ENCODE measurements around the gene ENKUR.

Gene ENKUR

DNA sequence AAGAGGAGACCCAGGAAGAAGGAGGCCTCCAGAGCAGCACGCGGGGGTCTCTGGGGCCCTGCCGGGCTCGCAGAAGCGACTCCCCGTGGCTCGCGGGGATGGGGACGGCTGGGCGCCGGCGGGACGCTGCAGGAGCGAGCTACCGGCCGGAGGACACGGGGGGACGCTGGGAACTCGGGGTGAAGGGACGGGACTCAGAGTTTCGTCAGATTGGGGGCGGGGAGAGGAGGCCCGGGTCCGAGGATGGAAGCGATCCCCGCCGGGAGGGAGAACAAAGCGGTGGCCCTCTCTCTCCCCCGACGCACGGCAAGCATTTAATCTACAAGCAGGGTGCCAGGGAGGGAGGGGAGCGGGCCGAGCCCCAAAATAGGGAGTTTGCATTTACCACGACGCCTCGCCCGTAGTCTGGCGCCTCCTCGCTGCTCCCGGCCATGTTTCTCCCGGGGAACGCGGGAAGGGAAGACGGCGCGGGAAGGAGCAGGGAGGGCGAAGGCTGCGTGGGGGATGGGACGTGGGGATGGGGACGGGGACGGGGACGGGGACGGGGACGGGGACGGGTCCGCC is 63.7 kb downstream of the ENKUR start, which contains the start of gene PRTFDC1:
PRTFDC1 (minus strand) TSS at position 464 of the 564 bp plus-strand sequence; CDS start at position 433, 31 bp downstream.
- no peaks in the 10 kb centered on the region for H3K36me3 ChIP-seq (ENCODE audit: control insufficient read depth, insufficient read depth, low read length)
- peak within 1 kb of the TSS; percentile 81 for H3K9ac ChIP-seq (ENCODE audit: low read length)
- H3K4me1 ChIP-seq (ENCODE audit: control insufficient read depth, insufficient read depth, low read length), result peaks cover 22% of the 10 kb centered on the region
- no peaks in the 10 kb centered on the region for H3K9me3 ChIP-seq (ENCODE audit: control insufficient read depth, low read length)
- H3K27me3 ChIP-seq (ENCODE audit: control insufficient read depth, insufficient read depth, low read length), result no peaks in the 10 kb centered on the region
- H3K4me3 ChIP-seq (ENCODE audit: low read length), result peak within 1 kb of the TSS; percentile 44

DNA sequence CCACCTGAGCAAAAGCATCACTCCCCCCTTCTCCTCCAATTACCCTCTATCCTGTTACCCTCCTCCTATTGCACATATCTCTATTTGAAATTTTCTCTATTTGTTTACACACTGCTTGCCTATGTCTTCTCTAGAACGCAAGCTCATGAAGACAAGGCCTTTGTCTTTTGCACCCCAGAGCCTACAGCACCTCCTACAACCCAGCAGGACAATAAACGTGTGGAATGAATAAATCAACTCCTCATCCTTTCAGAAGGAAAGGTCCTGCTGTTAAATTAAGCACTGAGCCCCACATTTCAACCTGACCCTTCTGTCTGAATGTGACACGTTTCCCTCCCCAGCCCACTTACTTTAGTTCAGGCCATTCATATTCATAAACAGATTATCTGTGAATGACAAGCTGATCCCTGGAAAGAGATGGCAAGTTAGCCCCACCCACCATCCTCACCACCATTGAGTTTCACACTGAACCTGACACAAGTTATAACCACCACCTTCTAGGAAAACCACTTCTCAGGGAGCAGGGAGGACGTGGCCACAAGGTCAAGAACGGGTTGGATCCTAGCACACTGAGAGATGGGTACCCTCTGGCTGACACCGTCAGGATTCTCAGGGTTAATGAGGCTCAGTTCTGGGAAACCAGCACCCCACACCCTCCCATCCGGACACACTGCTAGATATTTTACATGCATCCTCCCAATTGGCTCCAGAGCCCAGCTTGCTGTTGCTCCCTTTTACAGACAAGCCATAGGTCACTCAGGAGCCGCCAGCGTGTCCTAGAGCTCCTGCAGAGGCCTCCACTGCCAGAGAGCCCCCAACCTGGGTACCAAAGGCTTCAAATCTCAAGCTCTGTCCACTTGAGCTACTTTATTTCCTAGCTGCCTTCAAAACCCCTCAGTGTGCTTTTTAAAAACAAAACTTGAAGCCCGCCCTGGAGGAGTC is 64.5 kb downstream of the ENKUR start:
- peaks cover 22% of the 10 kb centered on the region for H3K4me1 ChIP-seq (ENCODE audit: control insufficient read depth, insufficient read depth, low read length)
- H3K9ac ChIP-seq (ENCODE audit: low read length), result peak overlapping the region; percentile 81

DNA sequence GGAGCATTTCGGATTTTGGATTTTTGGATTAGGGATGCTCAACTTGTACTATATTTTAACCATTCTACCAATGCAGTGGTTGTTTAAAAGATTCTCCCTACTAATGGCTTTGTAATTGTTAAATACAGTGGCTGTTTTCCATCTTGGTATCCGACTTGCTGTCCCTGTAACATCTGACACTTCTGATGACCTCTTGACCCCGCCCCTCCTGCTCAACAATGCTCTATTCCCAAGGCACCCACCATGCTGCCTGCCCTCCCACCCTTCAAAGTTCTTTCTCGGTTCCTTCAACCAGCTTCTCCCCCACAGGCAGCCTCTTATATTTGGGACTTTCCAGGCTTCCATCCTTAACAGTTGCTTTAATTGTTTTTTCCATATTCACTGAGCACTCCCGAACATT is 65.5 kb downstream of the ENKUR start:
- H3K27me3 ChIP-seq (ENCODE audit: control insufficient read depth, insufficient read depth, low read length), result no peaks in the 10 kb centered on the region
- no peaks in the 10 kb centered on the region for H3K9me3 ChIP-seq (ENCODE audit: control insufficient read depth, low read length)
- no peak overlapping the region for H3K4me3 ChIP-seq (ENCODE audit: low read length)
- H3K4me1 ChIP-seq (ENCODE audit: control insufficient read depth, insufficient read depth, low read length), result peaks cover 22% of the 10 kb centered on the region
- no peaks in the 10 kb centered on the region for H3K36me3 ChIP-seq (ENCODE audit: control insufficient read depth, insufficient read depth, low read length)
- H3K9ac ChIP-seq (ENCODE audit: low read length), result no peak overlapping the region

More for the DNA sequence above, 64.5 kb downstream of the ENKUR start:
- H3K9me3 ChIP-seq (ENCODE audit: control insufficient read depth, low read length), result no peaks in the 10 kb centered on the region
- no peaks in the 10 kb centered on the region for H3K36me3 ChIP-seq (ENCODE audit: control insufficient read depth, insufficient read depth, low read length)
- no peaks in the 10 kb centered on the region for H3K27me3 ChIP-seq (ENCODE audit: control insufficient read depth, insufficient read depth, low read length)
- peak overlapping the region; percentile 44 for H3K4me3 ChIP-seq (ENCODE audit: low read length)

DNA sequence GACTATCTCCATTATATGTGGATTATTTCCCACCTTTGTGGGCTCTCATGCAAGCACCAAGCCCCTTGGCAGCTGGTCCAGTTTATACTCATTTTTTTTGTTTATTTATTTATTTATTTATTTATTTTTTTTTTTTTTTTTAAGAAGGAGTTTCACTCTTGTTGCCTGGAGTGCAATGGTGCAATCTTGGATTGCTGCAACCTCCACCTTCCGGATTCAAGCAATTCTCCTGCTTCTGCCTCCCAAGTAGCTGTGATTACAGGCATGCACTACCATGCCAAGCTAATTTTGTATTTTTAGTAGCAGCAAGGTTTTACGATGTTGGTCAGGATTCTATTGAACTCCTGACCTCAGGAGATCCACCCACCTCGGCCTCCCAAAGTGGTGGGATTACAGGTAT is 66.3 kb downstream of the ENKUR start:
- Histone ChIP-seq H3K4me3 (ENCODE audit: low read length) (no peak overlapping the region), H3K27me3 (ENCODE audit: control insufficient read depth, insufficient read depth, low read length) (no peaks in the 10 kb centered on the region), H3K36me3 (ENCODE audit: control insufficient read depth, insufficient read depth, low read length) (no peaks in the 10 kb centered on the region), H3K9me3 (ENCODE audit: control insufficient read depth, low read length) (no peaks in the 10 kb centered on the region), H3K4me1 (ENCODE audit: control insufficient read depth, insufficient read depth, low read length) (peaks cover 31% of the 10 kb centered on the region), H3K9ac (ENCODE audit: low read length) (no peak overlapping the region)

DNA sequence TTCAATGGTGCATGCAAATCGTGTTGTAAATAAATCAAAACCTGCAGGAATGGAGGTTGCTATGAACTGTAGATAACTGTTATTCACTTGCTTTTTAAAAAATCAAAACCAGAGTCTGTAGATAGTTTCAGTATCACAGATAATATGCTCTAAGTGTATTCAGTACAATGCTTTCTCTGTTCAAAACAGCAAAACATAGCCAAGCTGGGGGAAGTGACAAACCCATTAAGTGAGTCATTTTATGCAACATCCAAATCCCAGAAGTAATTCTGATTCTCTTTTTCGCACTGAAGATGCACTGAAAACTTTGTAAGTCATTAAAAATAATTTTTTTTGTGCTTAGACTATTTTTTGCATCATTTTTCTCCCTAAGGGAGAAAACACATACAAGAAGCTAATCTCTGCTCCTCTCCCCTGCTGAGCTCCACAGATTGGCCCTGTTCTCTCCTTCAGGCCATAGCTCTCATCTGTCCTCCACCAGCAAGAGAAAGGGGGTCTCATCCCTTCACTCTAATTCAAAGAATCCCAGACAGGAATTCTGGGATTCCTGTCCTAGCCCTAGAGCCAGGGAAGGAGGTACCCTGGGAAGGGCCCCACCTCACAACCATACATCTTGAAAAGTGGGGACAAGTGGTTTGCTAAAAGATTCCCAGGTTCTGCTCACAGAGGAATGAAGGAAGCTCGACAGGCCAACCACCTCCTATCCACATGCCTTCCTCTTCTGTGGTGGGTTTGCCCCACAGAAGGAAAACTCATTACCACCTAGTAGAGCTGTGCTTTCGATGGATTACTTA is 68.5 kb downstream of the ENKUR start:
- Histone ChIP-seq H3K36me3 (ENCODE audit: control insufficient read depth, insufficient read depth, low read length) (no peaks in the 10 kb centered on the region), H3K9ac (ENCODE audit: low read length) (no peak overlapping the region)

DNA sequence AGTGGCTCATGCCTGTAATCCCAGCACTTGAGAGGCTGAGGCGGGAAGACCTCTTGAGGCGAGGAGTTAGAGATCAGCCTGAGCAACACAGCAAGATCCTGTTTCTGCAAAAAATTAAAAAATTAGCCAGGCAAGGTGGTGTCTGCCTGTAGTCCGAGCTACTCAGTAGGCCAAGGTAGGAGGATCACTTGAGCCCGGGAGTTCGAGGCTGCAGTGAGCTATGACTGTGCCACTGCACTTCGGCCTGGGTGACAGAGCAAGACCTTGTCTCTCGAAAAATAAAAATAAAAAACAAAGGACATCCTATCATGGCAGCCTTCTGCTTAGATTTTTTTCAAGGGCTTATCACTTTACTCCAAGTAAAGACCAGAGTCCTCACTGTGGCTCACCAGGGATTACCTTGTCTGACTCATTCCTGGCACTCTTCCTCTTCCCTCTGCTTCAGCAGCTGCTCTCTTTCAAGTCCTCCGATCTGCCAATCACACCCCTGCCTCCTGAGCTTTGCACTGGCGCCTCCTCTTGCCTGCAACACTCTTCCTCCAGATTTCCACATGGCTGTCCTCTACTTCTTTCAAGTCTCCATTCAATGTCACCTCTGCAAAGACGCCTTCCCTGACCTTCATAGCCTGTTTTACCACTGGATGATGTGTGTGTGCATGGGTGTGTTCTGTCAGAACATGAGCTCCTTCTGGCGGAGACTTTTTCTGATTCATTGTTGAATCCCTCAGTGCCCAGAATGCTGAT is 71.3 kb downstream of the ENKUR start:
- Histone ChIP-seq H3K9ac (ENCODE audit: low read length) (no peak overlapping the region), H3K27me3 (ENCODE audit: control insufficient read depth, insufficient read depth, low read length) (no peaks in the 10 kb centered on the region), H3K4me1 (ENCODE audit: control insufficient read depth, insufficient read depth, low read length) (peaks cover 14% of the 10 kb centered on the region), H3K4me3 (ENCODE audit: low read length) (no peak overlapping the region), H3K36me3 (ENCODE audit: control insufficient read depth, insufficient read depth, low read length) (no peaks in the 10 kb centered on the region), H3K9me3 (ENCODE audit: control insufficient read depth, low read length) (no peaks in the 10 kb centered on the region)

More for the DNA sequence above, 68.5 kb downstream of the ENKUR start:
- peaks cover 26% of the 10 kb centered on the region for H3K4me1 ChIP-seq (ENCODE audit: control insufficient read depth, insufficient read depth, low read length)
- H3K27me3 ChIP-seq (ENCODE audit: control insufficient read depth, insufficient read depth, low read length), result no peaks in the 10 kb centered on the region
- no peak overlapping the region for H3K4me3 ChIP-seq (ENCODE audit: low read length)
- H3K9me3 ChIP-seq (ENCODE audit: control insufficient read depth, low read length), result no peaks in the 10 kb centered on the region

DNA sequence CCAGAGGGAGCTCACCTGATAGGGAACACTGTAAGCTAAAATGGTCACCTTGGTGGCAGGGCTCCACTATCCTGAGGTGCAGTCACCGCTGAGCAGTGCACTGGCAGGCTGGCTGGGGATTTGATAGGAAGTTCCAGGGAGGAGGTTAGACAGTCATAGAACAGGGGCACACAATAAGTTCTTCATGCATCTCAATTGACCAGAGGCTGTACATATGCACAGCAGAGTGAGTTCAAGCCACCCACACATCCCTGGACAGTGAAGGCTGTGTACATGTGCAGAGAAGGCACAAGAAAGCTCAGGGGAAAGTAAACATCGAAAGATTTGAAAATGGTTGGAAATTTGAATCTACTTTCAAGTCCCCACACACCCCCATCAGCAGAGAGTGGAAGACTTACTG is 77.4 kb downstream of the ENKUR start:
- Histone ChIP-seq H3K9me3 (ENCODE audit: control insufficient read depth, low read length) (no peaks in the 10 kb centered on the region), H3K36me3 (ENCODE audit: control insufficient read depth, insufficient read depth, low read length) (no peaks in the 10 kb centered on the region), H3K4me1 (ENCODE audit: control insufficient read depth, insufficient read depth, low read length) (no peaks in the 10 kb centered on the region), H3K9ac (ENCODE audit: low read length) (no peak overlapping the region), H3K4me3 (ENCODE audit: low read length) (no peak overlapping the region), H3K27me3 (ENCODE audit: control insufficient read depth, insufficient read depth, low read length) (no peaks in the 10 kb centered on the region)

DNA sequence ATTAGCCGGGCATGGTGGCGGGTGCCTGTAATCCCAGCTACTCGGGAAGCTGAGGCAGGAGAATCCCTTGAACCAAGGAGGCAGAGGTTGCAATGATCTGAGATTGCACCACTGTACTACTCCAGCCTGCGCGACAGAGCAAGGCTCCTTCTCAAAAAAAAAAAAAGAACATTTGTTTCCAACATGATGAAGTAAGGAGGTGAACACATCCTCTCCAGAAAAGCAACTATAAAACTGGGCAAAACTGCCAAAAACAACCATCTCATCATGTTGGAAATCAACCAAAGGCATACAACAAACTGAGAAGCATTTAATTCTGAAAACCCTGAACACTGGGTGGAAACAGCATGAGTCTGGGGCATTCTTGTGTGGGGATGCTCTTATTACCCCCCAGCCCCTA is 77.9 kb downstream of the ENKUR start:
- Histone ChIP-seq H3K27me3 (ENCODE audit: control insufficient read depth, insufficient read depth, low read length) (no peaks in the 10 kb centered on the region), H3K36me3 (ENCODE audit: control insufficient read depth, insufficient read depth, low read length) (no peaks in the 10 kb centered on the region), H3K9me3 (ENCODE audit: control insufficient read depth, low read length) (no peaks in the 10 kb centered on the region), H3K4me1 (ENCODE audit: control insufficient read depth, insufficient read depth, low read length) (no peaks in the 10 kb centered on the region), H3K4me3 (ENCODE audit: low read length) (no peak overlapping the region), H3K9ac (ENCODE audit: low read length) (no peak overlapping the region)

DNA sequence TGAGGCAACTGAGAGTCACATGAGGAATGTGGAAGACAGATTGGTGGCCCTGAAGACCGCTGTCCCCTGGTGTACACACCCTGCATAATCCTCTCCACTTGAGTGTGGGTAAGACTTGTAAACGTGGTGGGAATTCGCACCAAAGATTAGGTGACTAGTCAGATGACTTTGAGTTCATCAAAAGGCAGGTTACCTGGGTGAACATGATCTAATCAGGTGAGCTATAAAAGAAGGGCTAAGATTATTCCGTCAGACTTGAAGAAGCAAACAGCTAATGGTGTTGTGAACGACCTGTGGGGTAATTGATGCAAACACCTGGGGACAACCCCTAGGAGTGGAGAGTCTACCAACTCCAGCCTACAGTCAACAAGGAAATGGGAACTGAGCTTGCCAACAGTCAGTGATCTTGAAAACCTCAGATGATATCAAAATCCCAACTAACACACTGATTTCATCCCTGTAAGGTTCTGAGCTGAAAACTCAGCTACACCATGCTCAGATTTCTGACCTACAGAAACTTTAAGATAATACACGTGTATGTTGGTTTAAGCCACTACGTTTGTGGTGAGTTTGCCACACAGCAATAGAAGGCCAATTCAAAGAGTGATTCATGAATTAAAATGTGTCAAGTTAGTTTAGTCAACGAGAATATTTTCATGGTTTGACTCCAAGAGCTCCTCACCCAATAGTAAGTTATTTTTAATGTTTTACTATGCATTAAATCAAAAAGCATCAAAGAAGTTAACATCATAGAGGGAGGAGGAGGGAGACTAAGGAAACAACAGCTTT is 80.3 kb downstream of the ENKUR start:
- Histone ChIP-seq H3K4me1 (ENCODE audit: control insufficient read depth, insufficient read depth, low read length) (no peaks in the 10 kb centered on the region), H3K9ac (ENCODE audit: low read length) (no peak overlapping the region), H3K4me3 (ENCODE audit: low read length) (no peak overlapping the region), H3K9me3 (ENCODE audit: control insufficient read depth, low read length) (no peaks in the 10 kb centered on the region), H3K36me3 (ENCODE audit: control insufficient read depth, insufficient read depth, low read length) (no peaks in the 10 kb centered on the region), H3K27me3 (ENCODE audit: control insufficient read depth, insufficient read depth, low read length) (no peaks in the 10 kb centered on the region)

Data from mucosa of stomach (tissue), 1 donor.